ENCODE measurements around the gene RFTN1.

Gene RFTN1

GRCh38 chr3:16471897-16472296 lies 41.6 kb downstream of the RFTN1 start:
- no peak for DNase-seq (ENCODE audit: extremely low read depth in 1 of 2, low read depth in 1 of 2)

GRCh38 chr3:16470590-16470989 lies 42.9 kb downstream of the RFTN1 start:
- DNase-seq (ENCODE audit: extremely low read depth in 1 of 2, low read depth in 1 of 2): no peak

- no peak for DNase-seq (ENCODE audit: extremely low read depth in 1 of 2, low read depth in 1 of 2)
Observed at GRCh38 chr3:16468336-16469098, 45.0 kb downstream of the RFTN1 start.

- no peak for DNase-seq (ENCODE audit: extremely low read depth in 1 of 2, low read depth in 1 of 2)
Observed at GRCh38 chr3:16468002-16468335, 45.5 kb downstream of the RFTN1 start.

GRCh38 chr3:16467393-16467792 lies 46.1 kb downstream of the RFTN1 start:
- peak in 1 of 2 donors; percentile 1 for DNase-seq (ENCODE audit: extremely low read depth in 1 of 2, low read depth in 1 of 2)

- DNase-seq (ENCODE audit: extremely low read depth in 1 of 2, low read depth in 1 of 2): no peak
Observed at GRCh38 chr3:16466822-16467221, 46.7 kb downstream of the RFTN1 start.

GRCh38 chr3:16464511-16465148 lies 48.9 kb downstream of the RFTN1 start:
- DNase-seq (ENCODE audit: extremely low read depth in 1 of 2, low read depth in 1 of 2): no peak

GRCh38 chr3:16463914-16464313 lies 49.6 kb downstream of the RFTN1 start:
- no peak for DNase-seq (ENCODE audit: extremely low read depth in 1 of 2, low read depth in 1 of 2)

GRCh38 chr3:16463119-16463518 lies 50.4 kb downstream of the RFTN1 start:
- no peak for DNase-seq (ENCODE audit: extremely low read depth in 1 of 2, low read depth in 1 of 2)

GRCh38 chr3:16462679-16463078 lies 50.8 kb downstream of the RFTN1 start:
- no peak for DNase-seq (ENCODE audit: extremely low read depth in 1 of 2, low read depth in 1 of 2)

- no peak for DNase-seq (ENCODE audit: extremely low read depth in 1 of 2, low read depth in 1 of 2)
Observed at GRCh38 chr3:16461463-16462245, 51.8 kb downstream of the RFTN1 start.

- DNase-seq (ENCODE audit: extremely low read depth in 1 of 2, low read depth in 1 of 2): no peak
Observed at GRCh38 chr3:16460886-16461285, 52.6 kb downstream of the RFTN1 start.

GRCh38 chr3:16460273-16460672 lies 53.2 kb downstream of the RFTN1 start:
- DNase-seq (ENCODE audit: extremely low read depth in 1 of 2, low read depth in 1 of 2): no peak

- DNase-seq (ENCODE audit: extremely low read depth in 1 of 2, low read depth in 1 of 2): no peak
Observed at GRCh38 chr3:16456784-16457415, 56.6 kb downstream of the RFTN1 start.

GRCh38 chr3:16455966-16456365 lies 57.5 kb downstream of the RFTN1 start:
- no peak for DNase-seq (ENCODE audit: extremely low read depth in 1 of 2, low read depth in 1 of 2)

- no peak for DNase-seq (ENCODE audit: extremely low read depth in 1 of 2, low read depth in 1 of 2)
Observed at GRCh38 chr3:16455001-16455400, 58.5 kb downstream of the RFTN1 start.

- DNase-seq (ENCODE audit: extremely low read depth in 1 of 2, low read depth in 1 of 2): no peak
Observed at GRCh38 chr3:16452261-16452660, 61.2 kb downstream of the RFTN1 start.

- DNase-seq (ENCODE audit: extremely low read depth in 1 of 2, low read depth in 1 of 2): no peak
Observed at GRCh38 chr3:16449369-16449768, 64.1 kb downstream of the RFTN1 start.

GRCh38 chr3:16448639-16449070 lies 64.8 kb downstream of the RFTN1 start:
- DNase-seq (ENCODE audit: extremely low read depth in 1 of 2, low read depth in 1 of 2): no peak

- no peak for DNase-seq (ENCODE audit: extremely low read depth in 1 of 2, low read depth in 1 of 2)
Observed at GRCh38 chr3:16447135-16447534, 66.4 kb downstream of the RFTN1 start.

GRCh38 chr3:16444344-16444743 lies 69.2 kb downstream of the RFTN1 start:
- no peak for DNase-seq (ENCODE audit: extremely low read depth in 1 of 2, low read depth in 1 of 2)

Data from activated CD8-positive, alpha-beta memory T cell treated with anti-CD3 and anti-CD28 coated beads for 1 hour (primary cell).